ENCODE results near the gene PTMS. TPM values are rescaled to one million over a fixed set of nuclear protein-coding genes. Genes with fewer than 3 reads are reported as not detected.
A peak's percentile ranks its signal among the peaks of the same experiment; 100 is the strongest.

Gene PTMS
- total RNA-seq, 4 donors from 2014 or later: 44.2 to 87.5 (median 53.0) TPM

GRCh38 chr12:6778574-6779550 lies 12.7 kb downstream of the PTMS start:
- Histone ChIP-seq H3K4me1 (peaks cover 0 to 27% (median 6%) of the 10 kb centered on the region in 4 donors), H3K9me3 (no peaks in the 10 kb centered on the region), H3K27ac (peak overlapping the region; percentile 40 to 70 (median 60)), H3K27me3 (no peaks in the 10 kb centered on the region), H3K36me3 (no peaks in the 10 kb centered on the region), H3K4me3 (peak overlapping the region; percentile 27 to 51 (median 43))
- peak; percentile 91 to 97 (median 96) for DNase-seq
- TF ChIP-seq POLR2A (IDR thresholded peaks at IDR 0.05): peak; percentile 24 to 48
- TF ChIP-seq CTCF (IDR thresholded peaks at IDR 0.05): peak; percentile 91 to 99 (median 96)

- Histone ChIP-seq H3K27ac (peak overlapping the region in 3 of 4 donors; percentile 30 to 70 (median 70)), H3K4me1 (peaks cover 0 to 25% (median 5%) of the 10 kb centered on the region in 4 donors), H3K9me3 (no peaks in the 10 kb centered on the region), H3K27me3 (no peaks in the 10 kb centered on the region), H3K36me3 (no peaks in the 10 kb centered on the region), H3K4me3 (no peak overlapping the region)
- peak in 2 of 3 donors; percentile 79 to 83 for DNase-seq
- TF ChIP-seq CTCF (IDR thresholded peaks at IDR 0.05) (no peak), POLR2A (IDR thresholded peaks at IDR 0.05) (peak in 1 of 2 donors; percentile 27)
These were observed 13.7 kb downstream of the PTMS start for GRCh38 chr12:6779708-6780432.

GRCh38 chr12:6780573-6780972 lies 14.4 kb downstream of the PTMS start:
- no peak overlapping the region for H3K4me3 ChIP-seq
- H3K36me3 ChIP-seq: no peaks in the 10 kb centered on the region
- TF ChIP-seq CTCF (IDR thresholded peaks at IDR 0.05): no peak
- TF ChIP-seq POLR2A (IDR thresholded peaks at IDR 0.05): no peak
- H3K4me1 ChIP-seq: peaks cover 0 to 25% (median 5%) of the 10 kb centered on the region in 4 donors
- no peak for DNase-seq
- H3K9me3 ChIP-seq: no peaks in the 10 kb centered on the region
- peak overlapping the region in 3 of 4 donors; percentile 30 to 70 (median 70) for H3K27ac ChIP-seq
- H3K27me3 ChIP-seq: no peaks in the 10 kb centered on the region

GRCh38 chr12:6782119-6782518 lies 16.0 kb downstream of the PTMS start:
- Histone ChIP-seq H3K9me3 (no peaks in the 10 kb centered on the region), H3K27me3 (no peaks in the 10 kb centered on the region), H3K36me3 (no peaks in the 10 kb centered on the region), H3K4me1 (peaks cover 0 to 25% (median 5%) of the 10 kb centered on the region in 4 donors), H3K27ac (no peak overlapping the region), H3K4me3 (no peak overlapping the region)
- no peak for TF ChIP-seq CTCF (IDR thresholded peaks at IDR 0.05)
- TF ChIP-seq POLR2A (IDR thresholded peaks at IDR 0.05): no peak
- DNase-seq: no peak

- Histone ChIP-seq H3K4me3 (no peak overlapping the region), H3K9me3 (no peaks in the 10 kb centered on the region), H3K27me3 (no peaks in the 10 kb centered on the region), H3K27ac (no peak overlapping the region), H3K36me3 (no peaks in the 10 kb centered on the region), H3K4me1 (peaks cover 0 to 20% (median 5%) of the 10 kb centered on the region in 4 donors)
- TF ChIP-seq POLR2A (IDR thresholded peaks at IDR 0.05): no peak
- no peak for TF ChIP-seq CTCF (IDR thresholded peaks at IDR 0.05)
- no peak for DNase-seq
These were observed 16.8 kb downstream of the PTMS start for GRCh38 chr12:6782850-6783566.

Measured in Peyer's patch (tissue), 4 donors.